ENCODE results near the gene MYO15A.
A peak's percentile ranks its signal among the peaks of the same experiment; 100 is the strongest.

MYO15A gene

GRCh38 chr17:18148586-18148985, 40.0 kb downstream of the MYO15A start:
- Mint-ChIP-seq H3K4me1 (peaks cover 30% of the 10 kb centered on the region), H3K9me3 (no peaks in the 10 kb centered on the region), H3K27me3 (ENCODE audit: low read depth, poor library complexity) (no peaks in the 10 kb centered on the region), H3K4me3 (no peak overlapping the region), H3K27ac (no peak overlapping the region), H3K36me3 (ENCODE audit: low read depth) (no peaks in the 10 kb centered on the region)
- TF ChIP-seq CTCF (IDR thresholded peaks at IDR 0.05), result no peak
- no peak for DNase-seq

- H3K36me3 Mint-ChIP-seq (ENCODE audit: low read depth), result no peaks in the 10 kb centered on the region
- no peak for DNase-seq
- peaks cover 54% of the 10 kb centered on the region for H3K4me1 Mint-ChIP-seq
- no peaks in the 10 kb centered on the region for H3K27me3 Mint-ChIP-seq (ENCODE audit: low read depth, poor library complexity)
- peak overlapping the region; percentile 51 for H3K27ac Mint-ChIP-seq
- TF ChIP-seq CTCF (IDR thresholded peaks at IDR 0.05), result no peak
- H3K9me3 Mint-ChIP-seq, result no peaks in the 10 kb centered on the region
- H3K4me3 Mint-ChIP-seq, result no peak overlapping the region
Measured at GRCh38 chr17:18151290-18151689, 42.7 kb downstream of the MYO15A start.

GRCh38 chr17:18155179-18155578, 46.6 kb downstream of the MYO15A start:
- Mint-ChIP-seq H3K4me1 (peaks cover 71% of the 10 kb centered on the region), H3K27ac (no peak overlapping the region), H3K9me3 (no peaks in the 10 kb centered on the region), H3K4me3 (no peak overlapping the region), H3K27me3 (ENCODE audit: low read depth, poor library complexity) (no peaks in the 10 kb centered on the region), H3K36me3 (ENCODE audit: low read depth) (no peaks in the 10 kb centered on the region)
- no peak for DNase-seq
- no peak for TF ChIP-seq CTCF (IDR thresholded peaks at IDR 0.05)

- Mint-ChIP-seq H3K36me3 (ENCODE audit: low read depth) (no peaks in the 10 kb centered on the region), H3K4me1 (peaks cover 67% of the 10 kb centered on the region), H3K27me3 (ENCODE audit: low read depth, poor library complexity) (peaks cover 2% of the 10 kb centered on the region), H3K4me3 (no peak overlapping the region), H3K27ac (no peak overlapping the region), H3K9me3 (no peaks in the 10 kb centered on the region)
- no peak for TF ChIP-seq CTCF (IDR thresholded peaks at IDR 0.05)
- no peak for DNase-seq
Measured at GRCh38 chr17:18156171-18156975, 47.8 kb downstream of the MYO15A start.

- Mint-ChIP-seq H3K4me1 (peaks cover 69% of the 10 kb centered on the region), H3K9me3 (no peaks in the 10 kb centered on the region), H3K27ac (no peak overlapping the region), H3K36me3 (ENCODE audit: low read depth) (no peaks in the 10 kb centered on the region), H3K27me3 (ENCODE audit: low read depth, poor library complexity) (peaks cover 2% of the 10 kb centered on the region), H3K4me3 (no peak overlapping the region)
- no peak for TF ChIP-seq CTCF (IDR thresholded peaks at IDR 0.05)
- no peak for DNase-seq
Measured at GRCh38 chr17:18156976-18157280, 48.4 kb downstream of the MYO15A start.

GRCh38 chr17:18157354-18157985, 48.9 kb downstream of the MYO15A start:
- Mint-ChIP-seq H3K4me3 (peak overlapping the region; percentile 84), H3K27me3 (ENCODE audit: low read depth, poor library complexity) (peaks cover 2% of the 10 kb centered on the region), H3K4me1 (peaks cover 68% of the 10 kb centered on the region), H3K27ac (no peak overlapping the region), H3K36me3 (ENCODE audit: low read depth) (no peaks in the 10 kb centered on the region), H3K9me3 (no peaks in the 10 kb centered on the region)
- no peak for DNase-seq
- TF ChIP-seq CTCF (IDR thresholded peaks at IDR 0.05), result no peak

Measured in nephron progenitor cell (in vitro differentiated cells).